GM18526 (cell line): ENCODE measurements around the gene NBAS.

ENCODE experiments used
- POLR2A ChIP-seq: IDR thresholded peaks from 3 replicates; pipeline ENCODE4 v1.6.1; 2011; ENCODE audit not compliant: insufficient read length; ENCODE audit errors: extremely low read depth

NBAS gene

GRCh38 chr2:15357922-15358321, 203.2 kb downstream of the NBAS start:
- no peak for TF ChIP-seq POLR2A

GRCh38 chr2:15357186-15357585, 203.9 kb downstream of the NBAS start:
- no peak for TF ChIP-seq POLR2A

- TF ChIP-seq POLR2A, result no peak
Observed at GRCh38 chr2:15355386-15355785, 205.7 kb downstream of the NBAS start.

GRCh38 chr2:15354596-15355366, 206.4 kb downstream of the NBAS start:
- no peak for TF ChIP-seq POLR2A

- TF ChIP-seq POLR2A, result no peak
Observed at GRCh38 chr2:15352363-15352762, 208.8 kb downstream of the NBAS start.

GRCh38 chr2:15348636-15349035, 212.5 kb downstream of the NBAS start:
- no peak for TF ChIP-seq POLR2A

- no peak for TF ChIP-seq POLR2A
Observed at GRCh38 chr2:15348045-15348444, 213.1 kb downstream of the NBAS start.

- TF ChIP-seq POLR2A, result no peak
Observed at GRCh38 chr2:15346624-15347023, 214.5 kb downstream of the NBAS start.

- TF ChIP-seq POLR2A, result no peak
Observed at GRCh38 chr2:15337996-15338666, 223.0 kb downstream of the NBAS start.

- no peak for TF ChIP-seq POLR2A
Observed at GRCh38 chr2:15334644-15335326, 226.3 kb downstream of the NBAS start.

- no peak for TF ChIP-seq POLR2A
Observed at GRCh38 chr2:15331787-15332186, 229.3 kb downstream of the NBAS start.

GRCh38 chr2:15325296-15325695, 235.8 kb downstream of the NBAS start:
- TF ChIP-seq POLR2A, result no peak

- no peak for TF ChIP-seq POLR2A
Observed at GRCh38 chr2:15323227-15323626, 237.9 kb downstream of the NBAS start.

- no peak for TF ChIP-seq POLR2A
Observed at GRCh38 chr2:15316370-15316814, 244.7 kb downstream of the NBAS start.

- TF ChIP-seq POLR2A, result no peak
Observed at GRCh38 chr2:15315411-15315810, 245.7 kb downstream of the NBAS start.

GRCh38 chr2:15313657-15314056, 247.5 kb downstream of the NBAS start:
- TF ChIP-seq POLR2A, result no peak
